ENCODE results near the gene MYL5.

The MYL5 gene

DNA sequence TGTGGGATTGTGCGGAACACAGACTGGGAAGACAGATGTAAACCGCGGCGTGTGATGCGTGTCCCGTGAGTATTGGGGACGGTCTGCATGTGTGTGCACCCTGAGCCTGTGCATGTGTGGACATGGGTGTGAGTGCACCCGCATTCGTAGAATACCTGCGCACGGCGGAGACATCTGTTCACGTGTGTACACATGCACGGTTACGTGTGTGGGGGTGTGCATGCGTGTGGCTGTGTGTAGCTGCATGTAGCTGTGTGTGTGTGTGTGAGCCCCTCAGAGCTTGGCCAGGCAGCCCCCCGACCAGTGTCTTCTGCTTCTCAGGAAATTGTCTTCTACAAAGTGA lies 19.9 kb upstream of the MYL5 start:
- Histone ChIP-seq H3K79me2 (ENCODE audit: insufficient read depth, low read length) (no peaks in the 10 kb centered on the region), H3K27ac (ENCODE audit: low read depth, low read length) (no peak overlapping the region), H2AFZ (ENCODE audit: low read depth, low read length, severe bottlenecking) (no peak overlapping the region), H3K9me2 (replicated peaks; ENCODE audit: insufficient read depth, low read length) (no peaks in the 10 kb centered on the region), H3K4me3 (ENCODE audit: insufficient read depth, low read length, poor library complexity, severe bottlenecking) (no peak overlapping the region), H3K9me3 (ENCODE audit: insufficient read depth, low read length) (no peaks in the 10 kb centered on the region), H3K9ac (ENCODE audit: low read length) (no peak overlapping the region), H4K20me1 (ENCODE audit: low read depth, low read length) (no peaks in the 10 kb centered on the region), H3K36me3 (ENCODE audit: low read length) (no peaks in the 10 kb centered on the region), H3K27me3 (ENCODE audit: low read length) (no peaks in the 10 kb centered on the region), H3K4me2 (ENCODE audit: low read depth, low read length, poor library complexity, severe bottlenecking) (no peak overlapping the region), H3F3A (ENCODE audit: insufficient read depth) (no peaks in the 10 kb centered on the region)
- no peak for TF ChIP-seq CTCF (IDR thresholded peaks at IDR 0.05; ENCODE audit: insufficient read depth, low read length, poor library complexity, severe bottlenecking)
- TF ChIP-seq EZH2phosphoT487 (conservative IDR thresholded peaks at IDR 0.05; ENCODE audit: low read length): no peak

- Histone ChIP-seq H3K4me2 (ENCODE audit: low read depth, low read length, poor library complexity, severe bottlenecking) (no peak overlapping the region), H3K36me3 (ENCODE audit: low read length) (no peaks in the 10 kb centered on the region), H4K20me1 (ENCODE audit: low read depth, low read length) (no peaks in the 10 kb centered on the region), H3K27ac (ENCODE audit: low read depth, low read length) (no peak overlapping the region), H3K9me2 (replicated peaks; ENCODE audit: insufficient read depth, low read length) (no peaks in the 10 kb centered on the region), H3F3A (ENCODE audit: insufficient read depth) (no peaks in the 10 kb centered on the region), H3K9me3 (ENCODE audit: insufficient read depth, low read length) (no peaks in the 10 kb centered on the region), H3K79me2 (ENCODE audit: insufficient read depth, low read length) (no peaks in the 10 kb centered on the region), H3K4me3 (ENCODE audit: insufficient read depth, low read length, poor library complexity, severe bottlenecking) (no peak overlapping the region), H3K9ac (ENCODE audit: low read length) (no peak overlapping the region), H3K27me3 (ENCODE audit: low read length) (no peaks in the 10 kb centered on the region), H2AFZ (ENCODE audit: low read depth, low read length, severe bottlenecking) (no peak overlapping the region)
- TF ChIP-seq CTCF (IDR thresholded peaks at IDR 0.05; ENCODE audit: insufficient read depth, low read length, poor library complexity, severe bottlenecking) (no peak), EZH2phosphoT487 (conservative IDR thresholded peaks at IDR 0.05; ENCODE audit: low read length) (no peak)
These were observed 19.4 kb upstream of the MYL5 start for GRCh38 chr4:654871-655463.

- Histone ChIP-seq H3K9me3 (ENCODE audit: insufficient read depth, low read length) (no peaks in the 10 kb centered on the region), H3K36me3 (ENCODE audit: low read length) (no peaks in the 10 kb centered on the region), H3K27me3 (ENCODE audit: low read length) (no peaks in the 10 kb centered on the region), H3K4me3 (ENCODE audit: insufficient read depth, low read length, poor library complexity, severe bottlenecking) (no peak overlapping the region), H3K27ac (ENCODE audit: low read depth, low read length) (no peak overlapping the region), H3K79me2 (ENCODE audit: insufficient read depth, low read length) (no peaks in the 10 kb centered on the region), H3K9me2 (replicated peaks; ENCODE audit: insufficient read depth, low read length) (no peaks in the 10 kb centered on the region), H3K4me2 (ENCODE audit: low read depth, low read length, poor library complexity, severe bottlenecking) (no peak overlapping the region), H2AFZ (ENCODE audit: low read depth, low read length, severe bottlenecking) (no peak overlapping the region), H4K20me1 (ENCODE audit: low read depth, low read length) (no peaks in the 10 kb centered on the region), H3K9ac (ENCODE audit: low read length) (no peak overlapping the region), H3F3A (ENCODE audit: insufficient read depth) (no peaks in the 10 kb centered on the region)
- no peak for TF ChIP-seq CTCF (IDR thresholded peaks at IDR 0.05; ENCODE audit: insufficient read depth, low read length, poor library complexity, severe bottlenecking)
- no peak for TF ChIP-seq EZH2phosphoT487 (conservative IDR thresholded peaks at IDR 0.05; ENCODE audit: low read length)
These were observed 18.7 kb upstream of the MYL5 start for GRCh38 chr4:655464-656151.
